Esophagus muscularis mucosa (tissue), 4 donors: ENCODE data around the gene MRPL32.

Experiments
- CTCF ChIP-seq, 3 experiments: fragments of 200-600 bp in 2 of 3; fragments of 450-650 bp in 1 of 3; sonication (generic) in 2 of 3; IDR thresholded peaks; one replicate each; pipeline ENCODE4 v1.5.1; 2017 to 2019; ENCODE audit warnings: antibody characterized with exemption in 3 of 3, mild to moderate bottlenecking in 2 of 3, moderate library complexity in 1 of 3
- EP300 ChIP-seq: sonication (generic); formaldehyde crosslinking; IDR thresholded peaks from one replicate; pipeline ENCODE4 v1.6.1; 2017; ENCODE audit warnings: antibody characterized with exemption
- POLR2A ChIP-seq: fragments of 450-650 bp; IDR thresholded peaks from one replicate; pipeline ENCODE4 v1.6.1; 2017; ENCODE audit warnings: antibody characterized with exemption, moderate library complexity, mild to moderate bottlenecking, low read depth
- POLR2AphosphoS5 ChIP-seq, 2 donors: sonication (generic); formaldehyde crosslinking; IDR thresholded peaks; one replicate each; pipeline ENCODE4 v1.6.1; 2017; ENCODE audit warnings: antibody characterized with exemption in 2 of 2

GRCh38 chr7:42934291-42934690 is 2.1 kb downstream of the MRPL32 start:
- no peak for TF ChIP-seq POLR2A
- TF ChIP-seq CTCF (IDR thresholded peaks at IDR 0.05) = no peak
- TF ChIP-seq EP300 = no peak
- TF ChIP-seq POLR2AphosphoS5 (IDR thresholded peaks at IDR 0.05) = no peak
